GM18526 (cell line): ENCODE data around the gene STK38L.
A peak's percentile ranks its signal among the peaks of the same experiment; 100 is the strongest.

Experiments used
- POLR2A ChIP-seq: IDR thresholded peaks from 3 replicates; pipeline ENCODE4 v1.6.1; 2011; ENCODE audit not compliant: insufficient read length; ENCODE audit errors: extremely low read depth

Gene STK38L

GRCh38 chr12:27243804-27244688, at the start of gene STK38L:
STK38L (plus strand) TSS chr12:27244286; CDS start chr12:27297721, 53,435 bp downstream.
- peak; percentile 96 for TF ChIP-seq POLR2A

DNA sequence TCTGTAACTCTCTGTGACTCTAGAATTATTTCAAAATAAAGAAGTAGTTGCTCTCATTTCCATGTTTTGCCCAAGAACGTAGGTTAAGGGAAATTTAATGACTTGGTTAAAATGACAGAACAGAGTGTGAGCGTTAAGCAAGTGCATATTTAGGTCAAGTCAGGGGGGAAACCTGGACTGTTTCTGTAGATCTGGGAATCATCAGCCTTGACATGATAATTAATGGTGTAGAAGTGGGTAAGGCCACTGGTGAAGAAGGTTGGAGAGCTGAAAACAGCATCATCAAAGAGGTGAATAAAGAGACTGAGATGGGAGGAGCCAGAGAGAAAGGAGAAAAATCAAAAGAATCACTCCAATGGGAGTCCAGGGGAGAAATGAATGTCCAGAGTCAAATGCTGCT, 49.4 kb upstream of the STK38L start:
- TF ChIP-seq POLR2A, result no peak

- TF ChIP-seq POLR2A, result no peak
These were observed 46.0 kb upstream of the STK38L start for GRCh38 chr12:27198036-27198435.

- TF ChIP-seq POLR2A, result no peak
These were observed 44.3 kb upstream of the STK38L start for GRCh38 chr12:27199638-27200300.

DNA sequence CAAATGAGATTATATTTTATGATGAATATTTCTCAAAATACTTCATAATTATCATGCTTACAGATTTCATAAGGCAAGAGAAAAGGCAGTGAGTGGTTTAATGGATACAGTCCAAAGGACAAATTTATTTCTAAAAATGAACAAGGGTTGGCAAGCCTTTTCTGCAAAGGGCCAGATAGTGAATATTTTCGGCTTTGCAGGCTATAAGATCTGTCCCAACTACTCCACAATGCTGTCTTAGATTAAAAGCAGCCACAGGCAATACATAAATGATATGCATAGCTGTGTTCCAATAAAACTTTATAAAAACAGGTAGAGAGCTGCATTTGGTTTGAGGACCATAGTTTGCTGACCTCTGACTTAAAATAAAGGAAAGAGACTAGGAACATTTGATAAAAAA, 42.9 kb upstream of the STK38L start:
- TF ChIP-seq POLR2A, result no peak

DNA sequence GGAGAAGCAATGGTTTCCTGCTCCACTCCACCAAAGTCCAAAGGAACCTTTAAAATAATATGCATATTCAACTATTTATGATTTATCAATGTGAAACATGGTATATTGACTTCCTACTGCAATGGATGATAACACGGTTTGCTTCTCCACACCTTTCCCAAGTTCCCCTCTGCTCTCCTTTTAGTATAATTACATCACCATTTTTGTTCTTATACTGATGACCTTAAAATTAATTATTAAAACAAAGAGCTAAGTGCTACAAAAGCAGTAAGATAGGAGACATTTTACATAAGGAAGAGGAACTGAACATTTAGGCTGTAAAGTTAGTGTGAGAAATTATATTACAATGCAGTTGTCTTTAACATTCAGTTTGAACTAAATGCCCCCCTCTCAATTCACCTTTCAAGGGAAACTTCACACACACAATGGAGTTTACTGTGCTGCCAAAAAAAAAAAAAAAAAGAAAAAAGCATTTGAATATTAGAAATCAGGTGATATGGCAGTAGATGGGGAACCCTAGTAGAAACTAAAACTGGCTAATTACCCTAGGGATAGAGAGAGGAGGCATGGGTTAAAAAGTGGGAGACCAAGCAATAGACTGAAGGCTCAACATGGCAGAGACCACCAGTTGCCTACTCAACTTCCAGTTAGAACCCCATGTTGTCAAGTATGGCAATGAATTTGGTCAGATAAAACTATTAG, 37.1 kb upstream of the STK38L start:
- TF ChIP-seq POLR2A, result no peak

DNA sequence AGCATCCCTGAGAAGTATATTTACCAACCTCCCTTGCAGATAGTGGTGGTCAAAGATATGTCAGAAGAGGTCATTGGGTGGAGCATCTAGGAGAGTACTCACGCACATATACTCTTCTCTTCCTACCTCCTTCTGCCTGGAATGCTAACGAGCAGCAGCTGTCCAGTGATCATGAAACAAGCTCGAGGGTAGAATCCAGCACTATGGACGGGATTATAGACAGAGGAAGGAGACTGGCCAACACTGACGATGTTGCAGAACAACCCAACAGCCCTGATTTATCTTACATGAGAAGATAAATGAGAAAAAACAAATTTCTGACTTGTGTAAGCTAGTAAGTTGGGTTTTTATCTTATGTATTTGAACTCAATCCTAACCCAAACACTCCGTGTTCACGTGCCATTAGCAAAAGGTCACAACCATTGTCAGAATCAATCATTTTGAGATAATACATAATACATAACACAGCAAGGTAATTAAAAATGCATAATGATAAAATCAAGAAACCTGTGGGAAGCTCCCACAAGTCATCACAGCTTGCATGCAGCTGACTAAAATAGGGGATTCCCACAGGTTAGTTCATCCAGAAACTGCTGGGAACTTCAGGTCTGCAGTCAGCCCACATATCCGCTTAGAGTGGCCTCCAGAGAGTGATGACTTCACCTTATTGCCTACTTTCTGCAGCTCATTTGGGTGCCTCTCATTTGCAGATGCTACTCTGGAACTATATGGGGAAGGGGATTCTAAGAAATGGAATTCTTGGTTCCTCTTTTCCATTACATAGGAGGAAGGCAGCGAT, 36.3 kb upstream of the STK38L start:
- TF ChIP-seq POLR2A, result no peak

GRCh38 chr12:27208414-27208750, 35.7 kb upstream of the STK38L start:
- TF ChIP-seq POLR2A, result no peak

- TF ChIP-seq POLR2A, result no peak
These were observed 34.7 kb upstream of the STK38L start for GRCh38 chr12:27209257-27209910.

DNA sequence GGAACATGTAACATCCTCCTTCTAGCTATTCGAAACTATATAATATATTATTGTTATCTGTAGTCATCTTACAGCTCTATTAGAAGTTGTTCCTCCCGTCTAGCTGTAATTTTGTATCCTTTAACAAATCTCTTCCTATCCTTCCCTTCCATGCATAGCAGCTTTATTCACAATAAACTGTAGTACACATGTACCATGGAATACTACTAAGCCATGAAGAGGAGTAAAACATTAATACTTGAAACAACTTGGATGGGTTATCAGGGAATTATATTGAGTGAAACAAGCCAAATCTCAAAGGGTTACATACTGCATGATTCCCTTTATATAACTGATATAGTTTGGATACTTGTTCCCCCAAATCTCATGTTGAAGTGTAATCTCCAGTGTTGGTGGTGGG, 33.9 kb upstream of the STK38L start:
- TF ChIP-seq POLR2A, result no peak

DNA sequence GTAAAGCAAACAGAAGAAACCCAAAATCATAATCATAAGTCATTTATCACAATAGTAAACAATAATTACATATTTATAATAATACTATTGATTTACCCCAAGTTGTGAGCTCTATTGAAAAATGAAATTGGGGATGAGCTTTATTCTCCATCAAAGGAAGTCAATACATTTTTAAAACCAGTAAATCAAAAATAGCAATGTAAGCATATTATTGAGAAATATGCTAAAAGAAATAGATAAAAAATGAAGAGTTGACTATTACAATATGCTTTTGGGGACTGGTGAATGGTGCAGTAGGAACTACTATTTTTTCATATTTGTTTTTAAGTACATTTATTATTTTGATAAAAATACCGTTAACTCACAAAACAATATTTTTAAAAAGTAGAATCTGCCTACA, 31.2 kb upstream of the STK38L start:
- TF ChIP-seq POLR2A, result no peak

- TF ChIP-seq POLR2A, result no peak
These were observed 30.8 kb upstream of the STK38L start for GRCh38 chr12:27213304-27213703.

- no peak for TF ChIP-seq POLR2A
These were observed 30.0 kb upstream of the STK38L start for GRCh38 chr12:27213830-27214787.
